NCI-H1694 (cell line): ENCODE measurements around the gene TSPAN4.

Experiments
- DNase-seq: peaks from one replicate; lab custom pipeline; 2025; lab: John Stamatoyannopoulos, UW

The TSPAN4 gene

DNA sequence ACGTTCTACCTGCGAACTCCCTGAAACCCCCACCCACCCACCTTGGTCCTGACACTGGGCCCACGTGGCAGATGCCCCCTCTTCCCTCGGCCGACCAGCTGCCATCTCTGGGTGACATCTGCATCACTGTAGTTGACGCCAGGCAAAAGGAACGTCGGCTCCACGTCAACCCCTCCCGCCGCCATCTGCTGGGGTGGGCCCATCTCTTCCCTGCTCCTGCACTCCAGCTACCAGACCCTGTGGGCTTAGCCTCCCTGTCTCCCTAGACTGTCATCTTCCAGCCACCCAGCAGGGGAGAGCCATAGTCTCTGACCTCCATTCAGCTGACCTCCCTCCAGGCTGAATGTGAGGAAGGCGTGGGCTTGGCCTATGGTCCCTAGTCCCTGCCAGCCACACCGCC, 46.6 kb downstream of the TSPAN4 start:
- DNase-seq = peak; percentile 69

GRCh38 chr11:889687-890475, 47.2 kb downstream of the TSPAN4 start:
- DNase-seq = peak; percentile 36

GRCh38 chr11:890794-891540, 48.3 kb downstream of the TSPAN4 start:
- DNase-seq = peak; percentile 52

DNA sequence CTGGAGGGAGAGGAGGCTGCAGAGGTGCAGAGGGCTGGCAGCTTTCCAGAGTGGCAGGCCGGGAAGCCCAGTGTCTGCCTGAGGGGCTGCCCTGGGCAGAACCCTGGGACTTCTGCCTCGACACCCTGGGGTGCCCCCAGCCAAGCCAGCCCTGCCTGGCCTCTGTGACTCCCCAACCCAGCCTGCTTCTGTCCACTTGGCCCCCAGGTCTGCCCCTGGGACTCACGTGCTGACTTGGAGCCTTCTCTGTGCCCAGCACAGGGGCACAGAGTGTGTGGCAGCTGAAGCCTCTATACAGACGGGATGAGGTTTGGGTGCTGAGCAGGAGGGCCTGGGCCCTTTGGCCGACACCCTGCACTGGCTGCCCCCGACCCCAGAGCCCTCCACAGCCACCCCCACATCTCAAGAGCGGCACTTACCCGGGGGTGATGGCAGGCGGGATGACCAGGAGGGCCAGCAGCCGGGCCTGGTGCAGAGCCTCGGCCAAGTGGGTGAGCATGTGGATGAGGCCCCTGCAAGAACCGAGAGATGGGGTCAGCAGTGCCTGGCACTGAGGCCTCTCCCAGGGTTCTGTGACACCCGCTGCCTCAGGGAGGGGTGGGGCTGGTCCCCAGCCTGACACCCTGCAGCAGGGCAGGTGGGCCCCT, 50.5 kb downstream of the TSPAN4 start:
- no peak for DNase-seq

DNA sequence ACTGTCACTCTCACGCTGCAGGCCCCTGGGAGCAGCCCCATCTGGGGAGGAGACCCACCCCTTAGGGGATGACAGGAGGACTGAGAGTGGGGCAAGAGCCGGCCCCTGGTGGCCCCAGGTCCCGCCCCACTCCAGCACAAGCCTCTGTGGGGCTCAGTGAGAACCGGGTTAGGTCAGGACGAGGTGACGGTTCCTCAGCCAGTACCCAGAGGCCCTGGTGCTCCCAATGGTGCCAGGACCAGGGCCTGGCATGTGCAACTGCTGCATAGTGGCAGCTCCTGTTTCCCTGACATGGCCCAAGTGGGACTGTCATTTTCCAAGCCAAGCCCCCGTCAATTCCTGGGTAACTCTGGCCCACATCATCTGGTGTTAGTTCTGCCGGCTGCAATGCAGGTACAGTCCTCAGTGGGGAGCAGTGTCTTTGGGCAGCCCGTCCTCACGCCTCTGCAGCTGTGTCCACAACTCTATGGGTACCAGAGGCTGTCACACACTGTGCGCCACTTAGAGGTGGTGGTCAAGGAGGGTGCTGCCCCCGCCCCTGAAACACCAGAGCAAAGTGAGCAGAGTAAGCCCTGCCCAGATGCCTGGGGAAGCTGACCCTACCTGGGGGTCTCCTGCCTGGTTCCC, 52.0 kb downstream of the TSPAN4 start:
- DNase-seq = no peak

DNA sequence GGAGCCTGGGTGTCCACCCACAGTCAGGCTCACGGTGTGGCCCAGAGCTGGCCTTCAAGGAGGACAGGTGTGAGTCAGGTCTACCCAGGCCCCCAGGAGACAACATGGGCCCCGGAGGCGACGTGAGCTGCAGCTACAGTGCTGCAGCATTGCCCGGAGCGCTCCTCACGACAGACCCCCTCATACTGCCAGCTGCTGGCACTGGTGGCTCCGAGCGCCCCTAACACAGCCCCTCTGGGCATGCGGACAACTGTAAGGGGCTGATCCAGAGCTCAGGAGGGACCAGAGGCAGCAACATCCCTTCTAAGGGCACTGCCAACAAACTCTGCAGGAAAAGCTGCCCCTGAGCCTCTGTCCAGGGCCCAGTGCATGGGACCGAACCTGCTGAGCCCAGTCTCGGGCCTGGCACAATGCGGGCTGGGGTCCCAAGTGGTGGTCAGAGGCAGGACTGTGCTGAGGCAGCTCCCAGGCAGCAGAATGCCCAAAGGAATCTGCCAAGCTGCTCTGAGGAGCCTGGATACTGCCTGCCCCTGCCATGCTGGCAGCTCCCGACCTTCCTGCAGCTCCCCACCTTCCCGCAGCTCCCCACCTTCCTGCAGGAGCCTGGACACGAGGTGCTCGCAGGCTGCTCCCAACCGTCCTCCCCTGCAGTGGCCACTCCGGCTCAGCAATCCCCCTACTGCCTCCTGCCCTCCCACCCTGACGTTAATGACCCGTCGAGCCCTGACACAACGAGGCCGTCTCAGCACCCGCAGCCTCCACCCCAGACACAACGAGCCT, 52.9 kb downstream of the TSPAN4 start:
- no peak for DNase-seq

- no peak for DNase-seq
Observed at GRCh38 chr11:897253-898142, 54.8 kb downstream of the TSPAN4 start.

- no peak for DNase-seq
Observed at GRCh38 chr11:898143-898511, 55.5 kb downstream of the TSPAN4 start.

GRCh38 chr11:898540-899190, 56.0 kb downstream of the TSPAN4 start:
- no peak for DNase-seq

DNA sequence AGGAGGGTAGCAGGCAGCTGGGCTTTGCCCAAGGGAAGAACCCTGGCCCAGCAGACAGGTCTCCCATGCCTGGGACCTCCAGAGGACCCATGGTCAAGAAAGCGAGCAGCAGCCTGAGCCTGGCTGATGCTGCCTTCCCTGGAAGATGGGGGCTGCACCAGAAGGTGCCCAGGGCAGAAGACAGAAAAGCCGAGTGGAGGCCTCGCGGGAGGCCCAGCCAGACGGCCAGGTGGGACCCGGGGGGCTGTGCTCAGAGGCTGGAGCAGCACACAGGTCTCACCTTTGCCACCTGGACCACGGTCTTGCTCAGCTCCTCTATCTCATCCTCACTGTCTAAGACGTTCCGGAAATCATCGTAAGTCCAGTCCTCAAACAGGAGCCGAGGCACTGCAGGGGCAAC, 57.1 kb downstream of the TSPAN4 start:
- DNase-seq = no peak

DNA sequence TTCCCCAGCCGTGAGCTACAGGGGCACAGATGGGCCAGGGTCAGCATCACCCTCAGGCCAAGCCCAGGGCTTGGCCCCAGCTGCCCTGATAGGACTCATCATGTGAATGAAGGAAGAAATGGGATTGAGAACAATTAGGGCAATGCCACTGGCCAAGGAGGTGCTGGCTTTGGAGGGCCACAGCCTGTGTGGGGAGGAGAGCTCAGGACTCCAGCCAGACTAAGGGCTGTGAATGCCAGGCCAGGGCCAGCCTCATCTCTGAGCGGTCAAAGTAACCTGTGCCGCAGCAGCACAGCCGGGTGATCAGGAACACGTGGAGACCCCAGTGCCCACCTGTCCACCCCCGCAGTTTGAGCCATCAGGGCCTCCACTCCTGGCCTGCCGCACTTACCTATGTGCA, 57.9 kb downstream of the TSPAN4 start:
- DNase-seq = no peak

GRCh38 chr11:901452-902061, 58.9 kb downstream of the TSPAN4 start:
- DNase-seq = no peak

DNA sequence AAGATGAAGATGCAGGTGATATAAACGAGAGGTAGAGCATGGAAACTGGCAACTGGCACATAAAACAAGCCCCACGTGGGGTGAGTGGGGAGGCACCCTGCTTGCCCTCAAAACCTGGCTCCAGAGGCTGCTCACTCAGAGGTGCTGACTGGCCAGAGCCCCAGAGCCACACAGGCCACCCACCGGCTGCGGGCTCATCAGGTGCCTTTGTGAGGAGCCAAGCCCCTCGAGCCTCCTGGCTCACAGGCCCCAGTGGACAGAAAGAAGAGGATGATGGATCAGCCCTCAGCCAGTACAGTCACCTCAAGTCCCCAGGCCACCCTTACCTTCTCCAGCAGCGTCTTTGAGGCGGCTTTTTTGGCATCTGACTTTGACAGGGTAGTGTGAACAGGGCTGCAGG, 61.7 kb downstream of the TSPAN4 start:
- DNase-seq = no peak

DNA sequence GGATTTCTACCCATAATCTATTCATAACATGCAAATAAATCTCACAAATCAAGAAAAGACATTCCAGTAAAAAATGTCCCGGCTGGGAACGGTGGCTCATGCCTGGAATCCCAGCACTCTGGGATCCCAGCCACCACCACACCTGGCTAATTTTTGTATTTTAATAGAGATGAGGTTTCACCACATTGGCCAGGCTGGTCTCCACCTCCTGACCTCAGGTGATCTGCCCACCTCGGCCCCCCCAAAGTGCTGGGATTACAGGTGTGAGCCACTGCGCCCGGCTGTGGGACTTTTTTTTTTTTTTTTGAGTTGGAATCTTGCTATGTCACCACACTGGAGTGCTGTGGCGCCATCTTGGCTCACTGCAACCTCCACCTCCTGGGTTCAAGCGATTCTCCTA, 63.3 kb downstream of the TSPAN4 start:
- no peak for DNase-seq

- DNase-seq = no peak
Observed at GRCh38 chr11:907668-908067, 65.0 kb downstream of the TSPAN4 start.

DNA sequence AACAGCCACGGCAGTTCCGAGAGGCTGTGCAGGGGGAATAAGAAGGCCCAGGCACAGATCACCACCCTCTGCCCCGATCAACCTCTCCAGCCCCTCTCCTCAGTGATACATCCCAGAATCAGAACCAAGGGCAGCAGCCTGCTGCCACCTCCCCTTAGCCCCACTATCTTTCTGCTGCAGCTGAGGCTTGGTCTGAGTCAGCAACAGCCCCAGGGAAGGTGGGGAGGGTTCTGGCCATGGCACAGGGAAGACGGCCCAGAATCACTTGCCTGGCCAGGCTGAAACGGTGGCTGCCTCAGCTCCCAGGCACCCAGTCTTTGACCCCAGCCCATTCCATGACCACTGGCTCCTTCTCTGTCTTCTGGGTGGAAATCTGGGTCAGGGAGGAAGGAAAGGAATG, 65.6 kb downstream of the TSPAN4 start:
- no peak for DNase-seq

- DNase-seq = no peak
Observed at GRCh38 chr11:909406-909805, 66.8 kb downstream of the TSPAN4 start.

DNA sequence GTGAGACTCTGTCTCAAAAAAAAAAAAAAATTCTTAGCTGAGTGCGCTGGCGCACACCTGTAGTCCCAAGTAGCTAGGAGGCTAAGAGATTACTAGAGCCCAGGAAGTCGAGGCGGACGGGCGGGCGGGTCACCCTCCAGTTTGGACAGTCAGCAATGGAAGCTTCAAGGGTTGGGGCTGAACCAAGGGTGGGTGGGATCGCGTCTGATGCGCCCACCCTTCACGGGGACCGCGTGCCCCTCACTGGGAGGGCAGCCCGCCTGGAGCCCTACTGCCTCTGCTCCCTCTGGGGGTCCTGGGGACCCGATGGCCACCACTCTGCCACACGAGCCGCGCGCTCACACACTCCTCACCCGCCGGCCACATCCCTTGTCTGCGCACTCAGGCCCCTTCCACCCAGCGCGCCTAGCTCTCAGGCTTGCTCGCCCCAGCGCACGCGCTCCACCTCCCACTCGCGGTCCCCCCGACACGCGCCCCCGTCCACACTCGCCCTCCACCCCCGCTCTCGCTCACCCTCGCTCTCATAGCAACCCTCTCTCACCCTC, 67.5 kb downstream of the TSPAN4 start:
- DNase-seq = no peak

- DNase-seq = peak; percentile 51
Observed at GRCh38 chr11:910589-911030, 68.0 kb downstream of the TSPAN4 start, which contains the start of gene CHID1. Gene CHID1 (minus strand): TSS chr11:910810. CDS start chr11:904816, 5,994 bp downstream.
